Measurements from ENCODE around the gene ZNF823. TPM values are rescaled to one million over a fixed set of nuclear protein-coding genes. Genes with fewer than 3 reads are reported as not detected.

The ZNF823 gene
- total and polyA plus RNA-seq, 2 of the 13 experiments (the other 11 are each of a cell fraction or from before 2014, with no cell fraction given), result 5.7 to 11.7 TPM

DNA sequence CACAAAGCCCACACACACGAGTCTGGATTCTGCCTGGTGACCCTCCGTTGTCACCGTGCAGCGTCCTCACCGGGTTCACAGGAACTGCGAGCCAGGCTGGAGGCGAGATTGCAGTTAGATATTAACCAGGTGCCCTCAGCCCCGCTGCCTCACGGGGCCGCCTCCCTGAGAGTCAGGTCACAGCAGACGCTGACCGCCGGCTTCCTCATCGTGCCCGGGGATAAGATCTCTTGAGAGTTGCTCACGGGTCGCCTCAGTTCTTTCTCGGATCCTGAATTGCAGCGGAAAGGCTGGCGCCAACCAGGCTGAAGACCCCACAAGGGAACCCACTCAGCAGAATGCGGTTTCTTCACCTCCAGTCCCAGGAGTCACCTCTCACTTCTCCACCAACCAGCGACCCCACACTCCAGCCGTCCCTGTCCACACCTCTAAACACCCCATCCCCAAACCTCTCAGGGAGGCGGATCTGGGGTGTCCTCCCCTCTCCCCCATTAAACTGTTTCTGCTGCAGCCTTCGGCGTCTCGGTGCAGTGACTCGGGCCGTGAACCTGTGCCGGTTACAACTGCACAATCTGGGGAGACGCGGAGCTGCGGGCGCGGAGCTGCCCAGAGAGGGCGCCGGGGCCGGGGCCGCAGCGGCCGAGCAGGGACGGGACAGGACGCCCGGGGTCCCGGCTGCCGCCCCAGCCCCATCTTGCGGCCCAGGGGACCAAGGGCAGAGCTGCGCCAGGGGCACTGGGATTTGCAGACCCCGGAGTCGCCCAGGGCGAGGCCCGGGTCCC is 591 bp downstream of the ZNF823 start (continued):
- no peak for TF ChIP-seq ZBTB40 (IDR thresholded peaks at IDR 0.05)
- TF ChIP-seq ZBTB40 (CRISPR knock-in tag; IDR thresholded peaks at IDR 0.05), result no peak
- no peak for TF ChIP-seq ZMYM3 (CRISPR knock-in tag; IDR thresholded peaks at IDR 0.05)
- peak; percentile 32; the same call in 1 of the 2 replicates for TF ChIP-seq TBX2 (CRISPR knock-in tag; IDR thresholded peaks at IDR 0.05; ENCODE audit: borderline replicate concordance)
- no peak for TF ChIP-seq TRIM24 (CRISPR knock-in tag; IDR thresholded peaks at IDR 0.05)
- TF ChIP-seq ZNF747 (CRISPR knock-in tag; IDR thresholded peaks at IDR 0.05; ENCODE audit: borderline replicate concordance), result no peak; the same call in 1 of the 2 replicates
- no peak for TF ChIP-seq SIN3B (IDR thresholded peaks at IDR 0.05; ENCODE audit: low read length)
- no peak for TF ChIP-seq ATF3 (CRISPR knock-in tag; IDR thresholded peaks at IDR 0.05)
- TF ChIP-seq ELF4 (CRISPR knock-in tag; IDR thresholded peaks at IDR 0.05; ENCODE audit: borderline replicate concordance), result no peak
- TF ChIP-seq RAD51 (IDR thresholded peaks at IDR 0.05; ENCODE audit: borderline replicate concordance), result no peak
- no peak; the same call in 1 of the 2 replicates for TF ChIP-seq MYPOP (CRISPR knock-in tag; IDR thresholded peaks at IDR 0.05)
- TF ChIP-seq RFX5 (IDR thresholded peaks at IDR 0.05; ENCODE audit: low read depth, low read length), result peak; percentile 39; the same call in 1 of the 2 replicates
- TF ChIP-seq HOXA7 (CRISPR knock-in tag; IDR thresholded peaks at IDR 0.05), result no peak
- TF ChIP-seq FOXA3 (CRISPR knock-in tag; IDR thresholded peaks at IDR 0.05), result no peak; the same call in 1 of the 2 replicates
- no peak for TF ChIP-seq ZBTB3 (CRISPR knock-in tag; IDR thresholded peaks at IDR 0.05; ENCODE audit: borderline replicate concordance, low read depth)
- peak; percentile 70; the same call in 1 of the 2 replicates for TF ChIP-seq DRAP1 (CRISPR knock-in tag; IDR thresholded peaks at IDR 0.05)
- no peak for TF ChIP-seq GMEB2 (CRISPR knock-in tag; IDR thresholded peaks at IDR 0.05; ENCODE audit: low read depth)
